K562 (cell line): ENCODE measurements around the gene SCG2. TPM values are rescaled to one million over a fixed set of nuclear protein-coding genes. Genes with fewer than 3 reads are reported as not detected.

Experiments
- ATAC-seq: fragments of 200-7000 bp; cut with Tn5 transposase; 3 replicates; pipeline ENCODE4 v1.9.1; 2020; ENCODE audit warnings: moderate library complexity
- BruUV-seq: library from RNA; stranded (reverse); fragments of 400-500 nt; replicated peaks from 2 replicates; lab custom pipeline; 2021; lab: Mats Ljungman, UMichigan
- CTCF ChIA-PET: fragments of 300-600 bp; formaldehyde crosslinking; extraction: SDS; loops from one replicate; lab custom pipeline; 2021; ENCODE audit warnings: low intra/inter-chr PET ratio; lab: Yijun Ruan, JAX
- POLR2A ChIA-PET: fragments of 300-600, 350-650 bp; sonication (Branson Sonifier 250); formaldehyde crosslinking; extraction: SDS; loops from one replicate; lab custom pipeline; 2021; ENCODE audit warnings: antibody characterized with exemption, inconsistent platforms; lab: Yijun Ruan, JAX
- DNase-seq, 4 experiments: peaks; one replicate each; pipeline versions ENCODE4 v3.0.0 to v3.0.0-alpha.2; 2011 to 2018; ENCODE audit warnings: low spot score in 3 of 4, mixed read lengths in 3 of 4; ENCODE audit errors: extremely low read depth in 1 of 4
- FAIRE-seq: peaks from 2 replicates; lab custom pipeline; 2011; peaks lifted over from hg19 to GRCh38; lab: Jason Lieb, UNC
- H2AFZ ChIP-seq: 2 replicates; pipeline ENCODE4 v1.6.0; 2011; ENCODE audit warnings: low read depth, low read length, control low read depth, inconsistent platforms
- H3K27ac ChIP-seq: fragments of 200-600 bp; 3 replicates; pipeline ENCODE4 v1.8.0; 2011; ENCODE audit warnings: low read depth, mild to moderate bottlenecking, control low read depth, inconsistent platforms, low read length, moderate library complexity, mixed read lengths; ENCODE audit errors: extremely low read depth
- H3K27me3 ChIP-seq, 2 experiments: fragments of 300-600 bp in 1 of 2; 2 replicates in 1 of 2; 3 replicates in 1 of 2; pipeline versions ENCODE4 v1.6.0 to v1.8.0; 2011; ENCODE audit warnings: inconsistent platforms in 2 of 2, low read length in 2 of 2, mild to moderate bottlenecking in 1 of 2, mixed read lengths in 1 of 2, moderate library complexity in 1 of 2; ENCODE audit not compliant: control insufficient read depth in 2 of 2, insufficient read depth in 2 of 2
- H3K36me3 ChIP-seq: fragments of 300-600 bp; 3 replicates; pipeline ENCODE4 v1.8.0; 2011; ENCODE audit warnings: mild to moderate bottlenecking, low read length, inconsistent platforms; ENCODE audit not compliant: control insufficient read depth, insufficient read depth
- H3K4me1 ChIP-seq, 2 experiments: fragments of 200-600 bp in 1 of 2; replicated peaks in 1 of 2; 2 replicates in 1 of 2; 3 replicates in 1 of 2; pipeline versions ENCODE4 v1.5.1 to v1.8.0; 2011; ENCODE audit warnings: inconsistent platforms in 2 of 2, low read length in 2 of 2, mild to moderate bottlenecking in 1 of 2, mixed read lengths in 1 of 2, moderate library complexity in 1 of 2; ENCODE audit not compliant: control insufficient read depth in 2 of 2, insufficient read depth in 2 of 2
- H3K4me2 ChIP-seq: 2 replicates; pipeline ENCODE4 v1.6.1; 2011; ENCODE audit warnings: low read length, control low read depth, inconsistent platforms, mixed read lengths; ENCODE audit not compliant: insufficient read depth
- H3K4me3 ChIP-seq: fragments of 200-600 bp; sonication (generic), shearing (Covaris generic); 2 replicates; pipeline ENCODE4 v1.5.1; 2016; ENCODE audit warnings: control low read depth, inconsistent platforms
- H3K79me2 ChIP-seq: fragments of 200-600 bp; 3 replicates; pipeline ENCODE4 v1.8.0; 2011; ENCODE audit warnings: low read length, inconsistent platforms; ENCODE audit not compliant: control insufficient read depth, insufficient read depth
- H3K9ac ChIP-seq, 2 experiments: 2 replicates each; pipeline versions ENCODE4 v1.6.0 to v1.6.1; 2011; ENCODE audit warnings: low read depth in 2 of 2, low read length in 2 of 2, control low read depth in 1 of 2, inconsistent platforms in 1 of 2, mild to moderate bottlenecking in 1 of 2, mixed read lengths in 1 of 2; ENCODE audit not compliant: insufficient read depth in 1 of 2
- H3K9me1 ChIP-seq: one replicate; pipeline ENCODE4 v1.6.0; 2011; ENCODE audit warnings: inconsistent platforms, mild to moderate bottlenecking, low read length, moderate library complexity; ENCODE audit not compliant: control insufficient read depth, insufficient read depth
- H3K9me3 ChIP-seq: replicated peaks from 2 replicates; pipeline ENCODE4 v1.5.1; 2011; ENCODE audit warnings: low read depth, low read length, inconsistent platforms; ENCODE audit not compliant: control insufficient read depth, insufficient read depth
- H4K20me1 ChIP-seq: replicated peaks from 2 replicates; pipeline ENCODE4 v1.6.1; 2011; ENCODE audit warnings: low read length, inconsistent platforms, mixed read lengths; ENCODE audit not compliant: control insufficient read depth, insufficient read depth
- BRD4 ChIP-seq: fragments of 200-600 bp; sonication (generic); IDR thresholded peaks from 2 replicates; pipeline ENCODE4 v1.6.1; 2017; ENCODE audit warnings: inconsistent platforms
- CBX1 ChIP-seq: sonication (generic); IDR thresholded peaks from 2 replicates; pipeline ENCODE4 v1.6.1; 2016; ENCODE audit warnings: antibody characterized with exemption, low read depth, mild to moderate bottlenecking
- CTBP1 ChIP-seq: fragments of 450-650 bp; IDR thresholded peaks from 2 replicates; pipeline ENCODE4 v1.6.1; 2016; ENCODE audit warnings: borderline replicate concordance
- LEF1 ChIP-seq: fragments of 450-650 bp; IDR thresholded peaks from 2 replicates; pipeline ENCODE4 v1.6.1; 2016; ENCODE audit warnings: mild to moderate bottlenecking
- MNT ChIP-seq, 2 experiments: fragments of 450-650 bp; conservative IDR thresholded peaks; 2 replicates each; pipeline ENCODE4 v1.6.1; 2017; ENCODE audit warnings: mild to moderate bottlenecking in 2 of 2, moderate library complexity in 2 of 2
- NCOA1 ChIP-seq: fragments of 450-650 bp; IDR thresholded peaks from 2 replicates; pipeline ENCODE4 v1.6.1; 2016; ENCODE audit warnings: low read depth
- RBM14 ChIP-seq: fragments of 200-400 bp; formaldehyde crosslinking; IDR thresholded peaks from 2 replicates; pipeline ENCODE4 v1.6.1; 2018; ENCODE audit warnings: low read depth, mild to moderate bottlenecking, low read length, moderate library complexity, borderline replicate concordance; ENCODE audit not compliant: insufficient read depth
- WGBS: fragments of 100-300 bp; shearing (Covaris generic); methylation state at CpG from one replicate; pipeline ENCODE4 v1.1.6; 2016; ENCODE audit warnings: low coverage, mixed read lengths; ENCODE audit not compliant: insufficient coverage; ENCODE audit errors: missing lambda C conversion rate; 5-methylcytosine and 5-hydroxymethylcytosine counted together
- in situ Hi-C: fragments of 300-500 bp; cut with MboI; formaldehyde crosslinking; loops from 4 replicates; pipeline ENCODE4 v1.15.0; 2018; ENCODE audit warnings: inconsistent platforms, mixed read lengths
- intact Hi-C: fragments of 100-400 bp; cut with micrococcal nuclease; formaldehyde crosslinking; loops from 2 replicates; pipeline ENCODE4 v1.14.2; 2022
- polyA plus RNA-seq, 8 experiments: library from polyadenylated mRNA; depleted of rRNA in 4 of 8; stranded (reverse) in 5 of 8; unstranded in 3 of 8; fragments of >200 nt; fragmentation: Nextera tagmentation in 2 of 8; fragmentation: Illumina TruSeq in 1 of 8; extraction: Ambion mirVana in 2 of 8; extraction: Trizol in 1 of 8; gene quantifications; 2 replicates each; pipeline versions ENCODE4 v1.2.1 to v1.2.3, GENCODE V29; 2011 to 2014; ENCODE audit warnings: inconsistent platforms in 1 of 8, missing spikeins in 1 of 8
- total RNA-seq, 7 experiments: library from RNA; depleted of rRNA in 6 of 7; stranded (reverse); fragments of >200 nt in 6 of 7; fragmentation: Illumina TruSeq in 2 of 7; extraction: Trizol in 2 of 7; gene quantifications; 2 replicates each; pipeline versions ENCODE4 v1.2.1 to v1.2.3, GENCODE V29; 2011 to 2021; ENCODE audit warnings: low replicate concordance in 1 of 7
- TF ChIP-seq, protein P1 (sequence below), 3 experiments: fragments of 200-800 bp in 1 of 3; fragments of 250-450 bp in 1 of 3; fragments of 450-650 bp in 1 of 3; sonication (Bioruptor Pico) in 1 of 3; sonication (Bioruptor generic) in 1 of 3; formaldehyde crosslinking in 1 of 3; IDR thresholded peaks; 2 replicates each; pipeline versions ENCODE4 v1.6.1 to v1.8.0; 2016 to 2022; ENCODE audit warnings: mild to moderate bottlenecking in 2 of 3, missing genetic modification characterization in 2 of 3, missing compliant biosample characterization in 1 of 3, moderate library complexity in 1 of 3

The SCG2 gene
- total and polyA plus RNA-seq, 9 of the 15 experiments (the other 6 are each of a cell fraction or from before 2014, with no cell fraction given) = 0.07 to 1.6 (median 1.1) TPM

DNA sequence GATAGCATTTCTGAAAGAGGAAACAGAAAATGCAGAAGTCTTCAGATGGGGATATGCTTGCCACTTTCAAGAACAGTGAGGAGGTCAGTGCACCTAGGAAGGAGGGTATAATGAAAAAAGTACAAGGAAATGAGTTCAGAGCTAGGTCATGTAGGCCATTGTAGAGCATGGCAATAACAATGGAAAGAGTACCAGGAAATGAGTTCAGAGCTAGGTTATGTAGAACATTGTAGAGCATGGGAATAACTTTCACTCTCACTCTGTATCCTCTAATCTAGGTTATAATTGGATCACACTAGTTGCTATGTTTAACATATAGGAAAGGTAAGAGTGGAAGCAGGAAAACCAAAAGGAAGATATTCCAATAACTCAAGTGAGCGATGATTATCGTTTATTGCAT, 12.3 kb downstream of the SCG2 start (continued):
- TF ChIP-seq, protein P1, sequence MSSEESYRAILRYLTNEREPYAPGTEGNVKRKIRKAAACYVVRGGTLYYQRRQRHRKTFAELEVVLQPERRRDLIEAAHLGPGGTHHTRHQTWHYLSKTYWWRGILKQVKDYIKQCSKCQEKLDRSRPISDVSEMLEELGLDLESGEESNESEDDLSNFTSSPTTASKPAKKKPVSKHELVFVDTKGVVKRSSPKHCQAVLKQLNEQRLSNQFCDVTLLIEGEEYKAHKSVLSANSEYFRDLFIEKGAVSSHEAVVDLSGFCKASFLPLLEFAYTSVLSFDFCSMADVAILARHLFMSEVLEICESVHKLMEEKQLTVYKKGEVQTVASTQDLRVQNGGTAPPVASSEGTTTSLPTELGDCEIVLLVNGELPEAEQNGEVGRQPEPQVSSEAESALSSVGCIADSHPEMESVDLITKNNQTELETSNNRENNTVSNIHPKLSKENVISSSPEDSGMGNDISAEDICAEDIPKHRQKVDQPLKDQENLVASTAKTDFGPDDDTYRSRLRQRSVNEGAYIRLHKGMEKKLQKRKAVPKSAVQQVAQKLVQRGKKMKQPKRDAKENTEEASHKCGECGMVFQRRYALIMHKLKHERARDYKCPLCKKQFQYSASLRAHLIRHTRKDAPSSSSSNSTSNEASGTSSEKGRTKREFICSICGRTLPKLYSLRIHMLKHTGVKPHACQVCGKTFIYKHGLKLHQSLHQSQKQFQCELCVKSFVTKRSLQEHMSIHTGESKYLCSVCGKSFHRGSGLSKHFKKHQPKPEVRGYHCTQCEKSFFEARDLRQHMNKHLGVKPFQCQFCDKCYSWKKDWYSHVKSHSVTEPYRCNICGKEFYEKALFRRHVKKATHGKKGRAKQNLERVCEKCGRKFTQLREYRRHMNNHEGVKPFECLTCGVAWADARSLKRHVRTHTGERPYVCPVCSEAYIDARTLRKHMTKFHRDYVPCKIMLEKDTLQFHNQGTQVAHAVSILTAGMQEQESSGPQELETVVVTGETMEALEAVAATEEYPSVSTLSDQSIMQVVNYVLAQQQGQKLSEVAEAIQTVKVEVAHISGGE (CRISPR knock-in tag; IDR thresholded peaks at IDR 0.05) = no peak
- no peak for TF ChIP-seq BRD4
- no peak for TF ChIP-seq CBX1
- TF ChIP-seq RBM14 = no peak
- TF ChIP-seq, all 486 proteins: peak for 0

DNA sequence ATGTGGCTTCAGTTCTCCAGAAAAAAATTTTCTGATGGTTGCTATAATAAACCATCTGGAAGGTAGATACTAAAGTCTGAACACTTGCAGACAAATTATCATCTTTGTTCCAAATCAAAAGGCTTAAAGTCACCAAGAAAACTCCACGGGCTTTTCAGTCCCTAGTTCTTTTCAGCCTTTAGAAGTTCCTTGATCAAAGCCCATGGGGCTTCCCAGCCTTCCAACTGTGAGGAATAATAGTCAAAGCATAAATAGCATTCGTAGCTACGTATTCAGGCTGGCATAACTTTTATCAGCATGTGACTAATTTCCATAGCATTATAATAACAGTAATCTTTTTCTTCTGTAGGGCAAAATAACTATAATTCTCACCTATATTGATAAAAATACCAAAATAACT, 13.9 kb downstream of the SCG2 start:
- POLR2A ChIA-PET = no interaction called here
- H3K79me2 ChIP-seq = no peaks in the 10 kb centered on the region
- CTCF ChIA-PET = no interaction called here
- no peaks in the 10 kb centered on the region for H3K9me1 ChIP-seq
- H3K27me3 ChIP-seq = no peaks in the 10 kb centered on the region
- no peaks in the 10 kb centered on the region for H3K4me1 ChIP-seq
- no peak overlapping the region for H3K4me2 ChIP-seq
- 0% methylated on average over 3 of the region's 3 CpGs for WGBS
- no peaks in the 10 kb centered on the region for H3K9me3 ChIP-seq
- FAIRE-seq = no peak
- TF ChIP-seq CTBP1 (no peak), NCOA1 (no peak), LEF1 (no peak), MNT (conservative IDR thresholded peaks at IDR 0.05) (no peak)
- H3K9ac ChIP-seq = no peak overlapping the region
- no peak overlapping the region for H3K27ac ChIP-seq
- no peak overlapping the region for H2AFZ ChIP-seq
- H4K20me1 ChIP-seq = no peaks in the 10 kb centered on the region
- intact Hi-C loops = no loop called here
- no TSS peak for BruUV-seq
- no peak for DNase-seq
- in situ Hi-C loops = no loop called here
- no peak overlapping the region for H3K4me3 ChIP-seq
- ATAC-seq = no peak
- H3K36me3 ChIP-seq = no peaks in the 10 kb centered on the region
